ENCODE data around the gene RILPL1.

RILPL1 gene

GRCh38 chr12:123531091-123531490, 2.4 kb downstream of the RILPL1 start:
- no peak for TF ChIP-seq CTCF (IDR thresholded peaks at IDR 0.05; ENCODE audit: low read depth, low read length)
- Histone ChIP-seq H3K4me3 (ENCODE audit: low read depth, low read length) (no peak overlapping the region), H3K36me3 (no peaks in the 10 kb centered on the region), H3K4me1 (no peaks in the 10 kb centered on the region; the same call in 1 of the 2 replicates), H3K27me3 (no peaks in the 10 kb centered on the region), H3K9me3 (no peaks in the 10 kb centered on the region; the same call in 1 of the 2 replicates)
- no peak for DNase-seq

- no peaks in the 10 kb centered on the region; the same call in 1 of the 2 replicates for H3K9me3 ChIP-seq
- no peak overlapping the region for H3K4me3 ChIP-seq (ENCODE audit: low read depth, low read length)
- no peaks in the 10 kb centered on the region for H3K27me3 ChIP-seq
- no peak for TF ChIP-seq CTCF (IDR thresholded peaks at IDR 0.05; ENCODE audit: low read depth, low read length)
- no peak for DNase-seq
- H3K36me3 ChIP-seq: no peaks in the 10 kb centered on the region
- no peaks in the 10 kb centered on the region; the same call in 1 of the 2 replicates for H3K4me1 ChIP-seq
These were observed 2.9 kb downstream of the RILPL1 start for GRCh38 chr12:123530668-123531067.

- no peak for DNase-seq
- Histone ChIP-seq H3K9me3 (no peaks in the 10 kb centered on the region; the same call in 1 of the 2 replicates), H3K4me1 (no peaks in the 10 kb centered on the region; the same call in 1 of the 2 replicates), H3K36me3 (no peaks in the 10 kb centered on the region), H3K4me3 (ENCODE audit: low read depth, low read length) (no peak overlapping the region), H3K27me3 (no peaks in the 10 kb centered on the region)
- no peak for TF ChIP-seq CTCF (IDR thresholded peaks at IDR 0.05; ENCODE audit: low read depth, low read length)
These were observed 3.8 kb downstream of the RILPL1 start for GRCh38 chr12:123529686-123530085.

GRCh38 chr12:123528858-123529257, 4.7 kb downstream of the RILPL1 start:
- no peaks in the 10 kb centered on the region; the same call in 1 of the 2 replicates for H3K9me3 ChIP-seq
- no peaks in the 10 kb centered on the region for H3K27me3 ChIP-seq
- no peak overlapping the region for H3K4me3 ChIP-seq (ENCODE audit: low read depth, low read length)
- no peak for TF ChIP-seq CTCF (IDR thresholded peaks at IDR 0.05; ENCODE audit: low read depth, low read length)
- H3K36me3 ChIP-seq: no peaks in the 10 kb centered on the region
- no peaks in the 10 kb centered on the region; the same call in 1 of the 2 replicates for H3K4me1 ChIP-seq
- DNase-seq: no peak

- no peak for TF ChIP-seq CTCF (IDR thresholded peaks at IDR 0.05; ENCODE audit: low read depth, low read length)
- Histone ChIP-seq H3K27me3 (no peaks in the 10 kb centered on the region), H3K36me3 (no peaks in the 10 kb centered on the region; the same call in 1 of the 2 replicates), H3K9me3 (no peaks in the 10 kb centered on the region), H3K4me3 (ENCODE audit: low read depth, low read length) (no peak overlapping the region), H3K4me1 (no peaks in the 10 kb centered on the region)
- DNase-seq: no peak
These were observed 6.9 kb downstream of the RILPL1 start for GRCh38 chr12:123526542-123527080.

GRCh38 chr12:123524378-123524777, 9.1 kb downstream of the RILPL1 start:
- no peak overlapping the region for H3K4me3 ChIP-seq (ENCODE audit: low read depth, low read length)
- TF ChIP-seq CTCF (IDR thresholded peaks at IDR 0.05; ENCODE audit: low read depth, low read length): no peak
- no peaks in the 10 kb centered on the region for H3K9me3 ChIP-seq
- no peaks in the 10 kb centered on the region; the same call in 1 of the 2 replicates for H3K36me3 ChIP-seq
- no peak for DNase-seq
- H3K27me3 ChIP-seq: no peaks in the 10 kb centered on the region
- no peaks in the 10 kb centered on the region for H3K4me1 ChIP-seq
